Loucy (cell line): ENCODE data around the gene SGK1.

Source experiments
- EZH2phosphoT487 ChIP-seq: fragments of 200-600 bp; IDR thresholded peaks from 2 replicates; pipeline ENCODE4 v1.6.1; 2018; ENCODE audit warnings: antibody characterized with exemption, mild to moderate bottlenecking, moderate library complexity, borderline replicate concordance
- TF ChIP-seq, protein P1 (sequence below): fragments of 200-600 bp; sonication (generic); conservative IDR thresholded peaks from 2 replicates; pipeline ENCODE4 v1.5.1; 2014; ENCODE audit warnings: mild to moderate bottlenecking, antibody characterized with exemption, low read length

DNA sequence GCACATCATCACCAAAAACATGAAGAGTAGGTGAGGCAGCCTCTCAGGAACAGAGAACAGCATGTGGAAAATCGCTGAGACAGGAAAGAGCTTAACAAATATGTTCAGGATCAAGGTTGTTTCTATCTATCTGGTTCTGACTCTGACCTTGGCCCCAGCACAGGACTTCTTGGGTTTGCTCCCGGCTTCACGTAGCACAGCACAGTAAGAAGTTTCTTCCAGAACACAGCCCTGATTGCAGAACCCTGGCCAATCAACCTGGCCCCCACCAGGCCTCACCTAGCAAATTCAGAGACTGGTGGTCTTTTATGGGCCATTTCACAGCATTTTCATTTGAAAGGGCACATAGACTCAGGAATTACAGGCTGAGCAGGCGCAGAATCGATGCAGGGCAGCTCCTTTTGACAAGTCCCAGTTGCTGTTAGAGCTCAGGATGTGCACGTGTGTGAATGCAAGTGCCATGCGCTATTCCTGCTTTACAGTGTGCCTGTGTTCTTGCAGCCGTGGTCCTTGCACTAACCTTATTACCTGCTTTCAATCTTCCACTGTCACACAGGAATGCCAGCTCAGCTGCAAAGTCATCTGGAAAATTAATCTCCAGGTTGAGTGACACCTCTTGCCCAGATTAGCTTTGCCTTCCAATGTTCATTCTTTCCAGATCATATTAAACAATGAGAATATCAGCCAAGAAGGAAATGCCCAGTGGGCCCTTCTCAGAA lies 165.0 kb downstream of the SGK1 start:
- TF ChIP-seq, protein P1, sequence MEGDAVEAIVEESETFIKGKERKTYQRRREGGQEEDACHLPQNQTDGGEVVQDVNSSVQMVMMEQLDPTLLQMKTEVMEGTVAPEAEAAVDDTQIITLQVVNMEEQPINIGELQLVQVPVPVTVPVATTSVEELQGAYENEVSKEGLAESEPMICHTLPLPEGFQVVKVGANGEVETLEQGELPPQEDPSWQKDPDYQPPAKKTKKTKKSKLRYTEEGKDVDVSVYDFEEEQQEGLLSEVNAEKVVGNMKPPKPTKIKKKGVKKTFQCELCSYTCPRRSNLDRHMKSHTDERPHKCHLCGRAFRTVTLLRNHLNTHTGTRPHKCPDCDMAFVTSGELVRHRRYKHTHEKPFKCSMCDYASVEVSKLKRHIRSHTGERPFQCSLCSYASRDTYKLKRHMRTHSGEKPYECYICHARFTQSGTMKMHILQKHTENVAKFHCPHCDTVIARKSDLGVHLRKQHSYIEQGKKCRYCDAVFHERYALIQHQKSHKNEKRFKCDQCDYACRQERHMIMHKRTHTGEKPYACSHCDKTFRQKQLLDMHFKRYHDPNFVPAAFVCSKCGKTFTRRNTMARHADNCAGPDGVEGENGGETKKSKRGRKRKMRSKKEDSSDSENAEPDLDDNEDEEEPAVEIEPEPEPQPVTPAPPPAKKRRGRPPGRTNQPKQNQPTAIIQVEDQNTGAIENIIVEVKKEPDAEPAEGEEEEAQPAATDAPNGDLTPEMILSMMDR = no peak
- TF ChIP-seq EZH2phosphoT487 = no peak
